Colonic mucosa (tissue), 4 donors: Measurements from ENCODE around the gene GLI3. TPM values are rescaled to one million over a fixed set of nuclear protein-coding genes. Genes with fewer than 3 reads are reported as not detected.

Source experiments
- DNase-seq: peaks from one replicate; pipeline ENCODE4 v3.0.0-alpha.2; 2020
- H3K27ac ChIP-seq: fragments of 200-600 bp; one replicate; pipeline ENCODE4 v1.8.0; 2021
- H3K27me3 ChIP-seq: fragments of 200-600 bp; one replicate; pipeline ENCODE4 v1.8.0; 2021
- H3K36me3 ChIP-seq: fragments of 200-600 bp; one replicate; pipeline ENCODE4 v1.8.0; 2021
- H3K4me1 ChIP-seq: fragments of 200-600 bp; one replicate; pipeline ENCODE4 v1.8.0; 2021; ENCODE audit warnings: mild to moderate bottlenecking
- H3K4me3 ChIP-seq: fragments of 200-600 bp; one replicate; pipeline ENCODE4 v1.8.0; 2021
- H3K9ac ChIP-seq, 2 donors: one replicate each; pipeline ENCODE4 v1.7.0; 2013; ENCODE audit warnings: control low read depth in 2 of 2, low read depth in 2 of 2, low read length in 2 of 2
- H3K9me3 ChIP-seq: fragments of 200-600 bp; one replicate; pipeline ENCODE4 v1.8.0; 2021
- CTCF ChIP-seq: fragments of 200-600 bp; IDR thresholded peaks from one replicate; pipeline ENCODE4 v1.8.0; 2022; ENCODE audit warnings: antibody characterized with exemption, mild to moderate bottlenecking
- intact Hi-C: fragments of 100-400 bp; cut with DNase I; formaldehyde crosslinking; loops from one replicate; pipeline ENCODE4 v1.14.1; 2022
- total RNA-seq, 2 donors: library from RNA; stranded (reverse); fragmentation: NEBNext Ultra II Directional in 1 of 2; extraction: Animal tissue kit (Norgen Biotek cat#: 25700) in 1 of 2; gene quantifications; one replicate each; pipeline ENCODE4 v1.2.1, GENCODE V29; 2021
- donor health status: healthy.
- donor health status: DM: no; HTN: no; CAD: no.
- donor health status: DM: no; HTN: no; CAD: no.

GLI3 gene
- total RNA-seq, 2 donors from 2014 or later, result 1.8 to 8.0 TPM

DNA sequence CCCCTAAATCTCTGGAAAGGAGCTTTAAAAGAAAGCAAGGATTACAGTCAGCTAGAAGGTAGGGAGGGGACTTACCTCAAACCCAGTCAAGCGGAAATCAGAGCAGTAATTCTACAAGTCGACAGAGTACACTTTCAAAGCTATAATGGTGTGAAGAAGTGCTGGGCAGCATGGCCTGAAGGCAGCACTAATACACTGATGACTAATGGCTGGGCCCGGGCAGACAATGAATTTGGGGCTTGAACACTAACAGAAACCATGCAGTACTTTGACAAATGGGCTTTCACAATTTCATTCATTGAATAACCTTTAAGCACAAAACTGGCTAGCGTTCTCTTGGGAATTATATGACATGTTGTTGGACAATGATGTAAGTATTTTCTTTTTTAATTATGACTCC, 4.7 kb downstream of the GLI3 start:
- no peaks in the 10 kb centered on the region for H3K36me3 ChIP-seq
- no peak for DNase-seq
- intact Hi-C loops, result no loop called here
- no peaks in the 10 kb centered on the region for H3K9me3 ChIP-seq
- H3K4me3 ChIP-seq, result no peak overlapping the region
- no peak overlapping the region for H3K9ac ChIP-seq
- H3K4me1 ChIP-seq, result no peaks in the 10 kb centered on the region
- H3K27me3 ChIP-seq, result peaks cover 17% of the 10 kb centered on the region
- TF ChIP-seq CTCF, result no peak
- no peak overlapping the region for H3K27ac ChIP-seq

DNA sequence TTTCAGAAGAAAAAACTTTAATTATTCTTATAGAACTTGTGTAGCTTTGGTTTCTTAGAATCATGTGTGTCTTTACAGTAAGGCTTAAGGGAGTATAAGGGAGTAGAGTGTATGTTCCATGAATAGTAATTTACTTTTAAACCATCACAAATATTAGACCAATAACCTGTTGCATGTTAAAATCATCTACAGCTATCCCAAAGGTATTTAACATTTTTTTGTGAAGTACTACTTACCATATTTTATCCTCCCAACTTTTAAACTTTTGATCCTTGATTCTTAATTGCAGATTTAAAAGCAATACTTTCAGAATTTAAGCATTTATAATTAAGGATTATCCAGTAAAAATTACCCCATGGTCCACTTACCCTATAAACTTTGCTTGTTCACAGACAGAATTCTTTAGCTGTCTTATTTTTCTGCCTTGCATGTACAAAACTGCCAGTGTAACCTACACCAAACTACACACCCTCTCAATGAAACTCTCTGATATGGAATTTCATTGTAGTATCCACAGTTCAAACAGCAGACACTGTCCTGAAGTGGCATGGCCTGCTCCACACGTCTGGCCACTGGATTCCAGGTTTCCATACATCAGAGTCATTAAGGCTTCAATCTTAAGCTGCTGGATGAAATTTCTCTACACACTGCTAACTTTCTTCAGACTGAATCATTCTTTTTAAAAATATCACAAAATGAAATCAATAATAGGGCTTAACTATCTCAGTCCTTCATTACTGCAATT, 5.8 kb downstream of the GLI3 start:
- no peak for TF ChIP-seq CTCF
- no peak for DNase-seq
- H3K27ac ChIP-seq, result no peak overlapping the region
- H3K9me3 ChIP-seq, result no peaks in the 10 kb centered on the region
- H3K9ac ChIP-seq, result no peak overlapping the region
- peaks cover 11% of the 10 kb centered on the region for H3K27me3 ChIP-seq
- H3K36me3 ChIP-seq, result no peaks in the 10 kb centered on the region
- intact Hi-C loops, result no loop called here
- no peak overlapping the region for H3K4me3 ChIP-seq
- H3K4me1 ChIP-seq, result no peaks in the 10 kb centered on the region

- no peaks in the 10 kb centered on the region for H3K9me3 ChIP-seq
- intact Hi-C loops, result no loop called here
- no peak overlapping the region for H3K27ac ChIP-seq
- H3K9ac ChIP-seq, result no peak overlapping the region
- no peak for DNase-seq
- no peak overlapping the region for H3K4me3 ChIP-seq
- no peaks in the 10 kb centered on the region for H3K36me3 ChIP-seq
- TF ChIP-seq CTCF, result no peak
- H3K4me1 ChIP-seq, result no peaks in the 10 kb centered on the region
- H3K27me3 ChIP-seq, result peaks cover 11% of the 10 kb centered on the region
These were observed 8.9 kb downstream of the GLI3 start for GRCh38 chr7:42227936-42228591.

- Histone ChIP-seq H3K4me1 (no peaks in the 10 kb centered on the region), H3K27me3 (peaks cover 11% of the 10 kb centered on the region), H3K27ac (no peak overlapping the region), H3K9me3 (no peaks in the 10 kb centered on the region), H3K36me3 (no peaks in the 10 kb centered on the region), H3K4me3 (no peak overlapping the region), H3K9ac (no peak overlapping the region)
- no peak for DNase-seq
- TF ChIP-seq CTCF, result no peak
- intact Hi-C loops, result no loop called here
These were observed 9.5 kb downstream of the GLI3 start for GRCh38 chr7:42227541-42227935.

GRCh38 chr7:42227021-42227420, 10.0 kb downstream of the GLI3 start:
- Histone ChIP-seq H3K4me1 (no peaks in the 10 kb centered on the region), H3K9ac (no peak overlapping the region), H3K36me3 (no peaks in the 10 kb centered on the region), H3K9me3 (no peaks in the 10 kb centered on the region), H3K27ac (no peak overlapping the region), H3K27me3 (peaks cover 11% of the 10 kb centered on the region), H3K4me3 (no peak overlapping the region)
- no peak for DNase-seq
- no peak for TF ChIP-seq CTCF
- intact Hi-C loops, result no loop called here
